Endometrial microvascular endothelial cells (primary cell): ENCODE data around the gene TGM1. TPM values are rescaled to one million over a fixed set of nuclear protein-coding genes. Genes with fewer than 3 reads are reported as not detected.

ENCODE experiments used
- in situ Hi-C: cut with HindIII; loops from 2 replicates; pipeline ENCODE4 v1.10.0; 2017; ENCODE audit warnings: low sequenced_read_pairs, low pct_unique_long_range_greater_than_20kb; ENCODE audit errors: inconsistent ontology term
- total RNA-seq: library from RNA; depleted of rRNA; stranded (reverse); fragments of >200 nt; gene quantifications from one replicate; pipeline ENCODE4 v1.2.3, GENCODE V29; 2015; ENCODE audit errors: inconsistent ontology term

Gene TGM1
- not detected for total RNA-seq

DNA sequence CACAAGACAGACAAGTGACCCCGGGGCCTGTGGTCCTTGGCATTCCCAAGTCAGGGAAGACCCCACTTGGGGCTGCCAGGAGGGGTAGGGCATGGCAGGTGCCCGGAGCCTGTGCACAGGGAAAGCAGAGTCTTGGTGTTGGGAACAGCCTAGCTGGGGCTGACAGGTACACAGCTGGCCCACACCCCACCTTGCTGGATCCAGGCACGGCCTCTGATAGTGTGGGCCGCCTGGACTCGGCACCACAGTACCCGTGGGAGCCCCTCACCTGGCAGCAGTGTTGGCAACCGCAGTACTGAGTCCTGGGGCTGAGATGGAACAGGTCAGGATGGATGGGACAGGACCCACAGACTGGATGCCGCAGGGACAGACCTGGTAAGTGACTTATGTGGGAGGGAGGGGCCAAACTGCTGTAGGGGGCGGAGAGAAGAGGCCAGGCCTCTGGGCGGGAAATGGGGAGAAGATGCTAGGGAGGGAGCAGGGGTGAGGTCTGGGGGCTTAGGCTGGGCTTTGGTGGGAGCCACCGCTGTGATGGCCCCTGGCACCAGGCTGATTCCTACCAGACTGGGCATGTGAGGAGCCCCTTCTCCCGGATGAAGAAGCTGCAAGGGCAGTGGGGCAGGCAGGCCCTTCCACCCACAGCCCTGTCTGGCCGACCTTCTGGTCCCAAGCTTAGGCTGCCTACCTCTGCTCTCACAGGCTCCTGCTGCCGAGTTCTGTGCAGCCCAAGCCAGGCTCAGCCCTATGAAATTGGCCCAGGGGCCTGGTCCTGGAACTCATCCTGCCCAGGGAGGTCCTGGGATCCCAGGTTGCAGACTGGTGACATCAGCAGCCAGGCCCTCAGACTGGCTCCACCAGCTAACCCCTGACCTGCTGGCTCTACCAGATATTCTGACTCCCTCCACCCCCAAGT lies at the start of gene TGM1:
Gene TGM1, minus strand, starts transcription at position 357 of the 913 bp plus-strand sequence. CDS start 825 bp downstream, outside the sequence.
- in situ Hi-C loops = no loop called here

- in situ Hi-C loops = no loop called here
Observed at GRCh38 chr14:24311837-24312615, 49.0 kb upstream of the TGM1 start.

DNA sequence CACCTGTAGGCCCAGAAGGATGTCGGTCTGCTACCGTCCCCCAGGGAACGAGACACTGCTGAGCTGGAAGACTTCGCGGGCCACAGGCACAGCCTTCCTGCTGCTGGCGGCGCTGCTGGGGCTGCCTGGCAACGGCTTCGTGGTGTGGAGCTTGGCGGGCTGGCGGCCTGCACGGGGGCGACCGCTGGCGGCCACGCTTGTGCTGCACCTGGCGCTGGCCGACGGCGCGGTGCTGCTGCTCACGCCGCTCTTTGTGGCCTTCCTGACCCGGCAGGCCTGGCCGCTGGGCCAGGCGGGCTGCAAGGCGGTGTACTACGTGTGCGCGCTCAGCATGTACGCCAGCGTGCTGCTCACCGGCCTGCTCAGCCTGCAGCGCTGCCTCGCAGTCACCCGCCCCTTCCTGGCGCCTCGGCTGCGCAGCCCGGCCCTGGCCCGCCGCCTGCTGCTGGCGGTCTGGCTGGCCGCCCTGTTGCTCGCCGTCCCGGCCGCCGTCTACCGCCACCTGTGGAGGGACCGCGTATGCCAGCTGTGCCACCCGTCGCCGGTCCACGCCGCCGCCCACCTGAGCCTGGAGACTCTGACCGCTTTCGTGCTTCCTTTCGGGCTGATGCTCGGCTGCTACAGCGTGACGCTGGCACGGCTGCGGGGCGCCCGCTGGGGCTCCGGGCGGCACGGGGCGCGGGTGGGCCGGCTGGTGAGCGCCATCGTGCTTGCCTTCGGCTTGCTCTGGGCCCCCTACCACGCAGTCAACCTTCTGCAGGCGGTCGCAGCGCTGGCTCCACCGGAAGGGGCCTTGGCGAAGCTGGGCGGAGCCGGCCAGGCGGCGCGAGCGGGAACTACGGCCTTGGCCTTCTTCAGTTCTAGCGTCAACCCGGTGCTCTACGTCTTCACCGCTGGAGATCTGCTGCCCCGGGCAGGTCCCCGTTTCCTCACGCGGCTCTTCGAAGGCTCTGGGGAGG lies 47.9 kb upstream of the TGM1 start, which contains the start of gene LTB4R:
Gene LTB4R, plus strand, starts transcription at position 857 of the 959 bp plus-strand sequence. CDS start 4,150 bp downstream, outside the sequence.
- in situ Hi-C loops = no loop called here

- in situ Hi-C loops = no loop called here
Observed at GRCh38 chr14:24310265-24310645, 47.3 kb upstream of the TGM1 start.

GRCh38 chr14:24309538-24310264 lies 46.7 kb upstream of the TGM1 start, which contains the start of gene LTB4R2:
Gene LTB4R2 (plus strand): TSS chr14:24310140. CDS start chr14:24310665, 525 bp downstream.
- in situ Hi-C loops = no loop called here

DNA sequence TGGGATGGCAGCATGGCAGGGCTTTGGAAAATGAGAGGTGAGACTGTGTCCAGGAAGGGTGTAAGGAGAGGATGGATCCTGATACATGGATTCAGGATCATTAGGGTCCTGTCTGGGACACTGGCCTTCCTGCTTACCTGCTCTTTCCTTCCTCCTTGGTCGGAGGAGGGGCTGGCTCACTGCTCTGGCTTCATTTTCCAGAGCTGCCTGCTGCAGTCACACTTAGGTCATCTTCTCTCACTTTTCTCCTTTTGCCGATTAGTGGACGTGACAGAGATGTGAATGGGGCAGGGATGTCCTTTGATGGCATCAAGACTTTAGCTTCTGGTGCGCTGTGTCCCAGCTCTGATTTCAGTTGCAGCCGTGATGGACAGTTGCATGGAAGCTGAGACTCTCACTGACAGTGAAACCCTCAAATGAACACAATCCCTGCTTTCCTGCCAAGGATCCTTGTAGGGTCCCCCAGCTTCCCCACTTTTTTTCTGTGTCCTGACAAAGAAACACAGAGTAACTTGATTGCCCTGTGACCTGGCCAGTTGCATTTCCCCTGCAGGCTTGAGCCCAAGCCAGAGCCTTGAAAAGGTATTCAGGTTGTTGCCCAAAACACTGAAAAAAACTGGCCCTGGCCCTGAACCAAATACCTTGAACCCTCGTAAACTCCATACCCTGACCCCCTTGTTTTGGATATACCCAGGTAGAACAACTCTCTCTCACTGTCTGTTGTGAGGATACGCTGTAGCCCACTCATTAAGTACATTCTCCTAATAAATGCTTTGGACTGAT lies 45.6 kb upstream of the TGM1 start:
- in situ Hi-C loops = no loop called here

DNA sequence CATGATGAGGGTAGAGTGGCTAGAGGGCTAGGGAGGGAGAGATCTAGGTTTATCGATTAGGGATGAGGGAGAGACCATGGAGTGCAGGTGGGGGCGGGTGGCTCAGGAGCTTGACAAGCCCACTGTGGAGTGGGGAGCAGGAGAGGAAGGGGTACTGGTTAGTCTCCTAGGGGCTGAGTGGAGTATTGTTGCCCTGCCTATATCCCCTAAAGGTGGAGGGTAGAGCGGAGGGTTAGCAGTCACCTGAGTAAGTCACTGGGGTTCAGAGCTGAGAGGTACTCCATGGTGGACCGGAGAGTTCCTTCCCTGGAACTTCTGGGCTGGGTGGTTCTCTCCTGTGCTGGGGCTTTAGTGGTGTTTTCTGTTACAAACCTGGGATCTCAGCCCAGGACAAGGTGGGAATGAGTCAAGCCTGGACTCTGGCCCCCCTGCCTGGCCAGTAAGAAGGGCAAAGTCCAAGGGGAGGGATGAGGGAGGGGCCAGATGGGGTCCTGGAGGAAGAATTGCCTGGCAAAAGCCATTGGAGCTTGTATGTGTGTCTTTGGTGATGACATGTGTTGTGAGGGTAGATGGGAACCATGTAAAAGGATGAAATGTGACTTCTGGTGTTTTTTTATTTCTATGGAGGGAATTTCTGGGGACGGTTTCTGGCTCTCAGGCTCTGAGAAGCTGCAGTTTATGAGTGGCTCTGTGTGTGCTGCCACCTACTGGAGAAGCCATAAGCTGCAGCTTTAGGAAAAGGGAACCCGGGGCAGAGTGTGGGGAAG lies 44.8 kb upstream of the TGM1 start, which contains the start of gene CIDEB:
Gene CIDEB, minus strand, starts transcription at position 403 of the 767 bp plus-strand sequence. Its CDS starts 119 bp downstream, at position 284.
- in situ Hi-C loops = no loop called here

DNA sequence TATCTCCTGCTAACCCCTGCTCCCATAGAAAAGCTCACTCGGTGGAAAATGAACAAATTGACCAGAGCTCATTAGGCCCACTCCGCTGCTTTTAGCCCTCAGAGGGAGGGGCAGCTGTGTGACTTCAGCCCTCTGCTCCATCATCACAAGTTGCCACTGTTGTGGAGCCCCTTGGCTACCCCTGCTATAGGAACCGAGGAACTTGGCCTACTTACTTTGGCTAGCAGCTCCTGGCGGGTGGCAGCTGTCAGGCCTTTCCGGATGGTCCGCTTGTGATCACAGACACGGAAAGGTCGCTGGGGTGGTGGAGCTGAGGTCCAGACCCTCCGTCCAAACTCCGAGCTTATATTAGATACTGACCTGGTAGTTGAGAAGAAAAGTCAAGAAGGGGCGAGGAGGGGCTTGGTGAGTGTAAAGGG lies 44.2 kb upstream of the TGM1 start:
- in situ Hi-C loops = no loop called here

GRCh38 chr14:24304019-24304387 lies 41.0 kb upstream of the TGM1 start:
- in situ Hi-C loops = no loop called here

DNA sequence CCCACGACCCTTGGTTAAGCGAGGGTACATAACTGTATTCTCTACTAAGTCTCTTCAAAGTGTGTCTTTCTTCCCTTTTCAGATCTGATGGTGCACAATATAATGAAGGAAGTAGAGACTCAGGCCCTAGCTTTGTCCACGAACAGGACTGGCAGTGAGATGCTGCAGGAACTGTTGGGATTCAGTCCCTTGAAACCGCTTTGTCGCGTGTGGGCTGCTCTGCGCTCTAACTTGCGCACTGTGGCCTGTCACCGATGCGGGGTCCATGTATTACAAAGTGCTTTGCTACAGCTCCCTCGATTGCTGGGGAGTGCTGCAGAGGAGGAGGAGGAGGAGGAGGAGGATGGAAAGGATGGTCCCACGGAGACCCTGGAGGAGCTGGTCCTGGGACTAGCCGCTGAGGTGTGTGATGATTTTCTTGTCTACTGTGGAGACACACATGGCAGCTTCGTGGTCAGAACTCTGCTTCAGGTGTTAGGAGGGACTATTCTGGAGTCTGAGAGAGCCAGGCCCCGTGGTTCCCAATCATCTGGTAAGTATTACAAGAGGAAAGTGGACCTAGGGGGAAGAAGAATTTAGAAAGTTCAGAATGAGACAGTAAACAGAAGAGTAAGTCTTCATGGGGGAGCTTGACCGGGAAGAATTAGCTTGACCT lies 37.5 kb upstream of the TGM1 start:
- in situ Hi-C loops = no loop called here

DNA sequence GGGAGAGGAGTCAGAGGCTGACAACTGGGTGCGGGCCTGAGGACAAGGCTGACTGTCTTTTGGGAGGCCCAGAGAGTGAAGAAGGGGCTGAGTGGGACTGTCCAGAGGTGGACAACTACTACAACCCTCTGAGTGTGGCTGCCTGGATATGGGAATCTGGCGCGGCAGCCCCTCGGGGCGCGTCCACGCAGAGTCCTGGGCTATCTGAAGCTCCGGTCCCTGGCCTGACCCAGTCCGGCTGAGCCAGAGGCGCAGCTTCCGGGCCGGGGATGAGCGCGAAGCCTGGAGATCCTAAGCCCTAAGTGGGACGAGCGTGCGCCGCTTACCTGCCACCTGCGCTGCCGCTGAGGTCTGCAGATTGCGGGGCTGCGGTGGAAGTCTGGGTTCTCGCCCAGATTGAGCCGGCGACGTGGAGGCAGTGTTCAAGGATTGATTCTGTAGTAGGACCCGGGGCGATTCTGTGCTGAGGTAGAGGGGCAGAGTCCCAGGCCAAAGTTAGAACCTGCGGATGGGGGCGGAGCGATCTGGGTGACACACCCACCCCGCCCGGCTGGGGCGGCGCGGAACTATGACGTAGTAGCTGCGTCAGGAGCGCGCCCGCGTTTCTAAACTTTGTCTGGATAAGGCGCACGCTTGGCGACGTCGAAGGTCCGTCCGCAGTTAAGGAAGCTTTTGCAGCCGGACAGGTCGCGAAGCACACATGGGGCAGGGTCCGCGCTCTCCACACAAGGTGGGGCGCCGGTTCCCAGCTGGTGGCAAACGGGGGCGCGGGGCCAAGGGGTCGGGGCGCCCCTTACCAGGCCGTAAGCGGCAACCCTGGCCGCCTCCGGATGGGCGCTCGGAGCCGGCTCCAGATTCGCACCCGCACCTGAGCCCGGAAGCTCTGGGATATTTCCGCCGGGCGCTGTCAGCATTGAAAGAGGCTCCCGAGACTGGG lies 36.5 kb upstream of the TGM1 start, which contains the start of the genes DHRS1 and NOP9:
Gene DHRS1, minus strand, starts transcription at position 526 of the 937 bp plus-strand sequence. CDS start 674 bp downstream, outside the sequence.
Gene NOP9, plus strand, starts transcription at position 596 of the 937 bp plus-strand sequence. Its CDS starts 105 bp downstream, at position 701.
- in situ Hi-C loops = loop anchor here (10.0 kb wide), 1 partner anchor 95 kb away; the partner anchor contains the start of gene TSSK4

- in situ Hi-C loops = loop anchor here (10.0 kb wide), 1 partner anchor 94 kb away; the partner anchor contains the start of gene TSSK4
Observed at GRCh38 chr14:24298892-24299254, 35.9 kb upstream of the TGM1 start.

DNA sequence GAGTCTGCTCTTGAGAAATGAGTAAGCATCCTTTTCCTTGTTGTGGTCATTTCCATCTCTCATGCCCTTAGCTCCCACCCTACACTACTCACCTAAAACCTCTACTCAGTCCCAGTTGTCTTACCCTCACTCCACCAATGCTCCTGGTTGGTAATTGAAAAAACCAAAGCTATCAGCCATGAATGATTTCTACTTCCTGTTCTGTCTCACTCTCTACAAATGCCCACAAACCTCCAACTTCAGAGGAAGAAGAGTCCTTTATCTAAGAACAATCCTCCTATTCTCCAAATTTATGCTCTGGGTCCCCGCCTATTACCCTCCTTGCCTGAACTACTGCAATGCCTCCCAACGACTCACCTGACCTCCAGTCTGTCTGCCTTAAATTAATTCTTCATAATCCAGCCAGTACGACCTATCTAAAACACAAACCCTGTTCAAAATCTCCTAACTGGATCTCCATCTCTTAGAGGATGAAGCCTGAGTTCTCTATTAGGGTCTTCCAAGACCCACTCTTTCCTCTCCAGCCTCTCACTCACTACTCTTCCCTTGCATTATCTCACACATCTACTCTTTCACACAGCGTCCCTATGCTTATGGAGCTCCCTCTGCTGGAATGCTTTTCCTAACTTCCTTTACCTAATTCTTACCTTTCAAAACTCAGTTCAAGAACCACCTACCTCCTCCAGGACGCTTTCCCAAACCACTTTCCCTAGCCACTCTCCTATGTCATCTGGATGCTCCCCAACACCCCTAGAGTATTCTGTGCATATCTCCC lies 34.4 kb upstream of the TGM1 start:
- in situ Hi-C loops = loop anchor here (10.0 kb wide), 1 partner anchor 93 kb away; the partner anchor contains the start of gene TSSK4
